Naive thymus-derived CD4-positive, alpha-beta T cell (primary cell): ENCODE data around the gene PINLYP. TPM values are rescaled to one million over a fixed set of nuclear protein-coding genes. Genes with fewer than 3 reads are reported as not detected.
A peak's percentile ranks its signal among the peaks of the same experiment; 100 is the strongest.

ENCODE experiments used
- ATAC-seq: fragments of 150-1000 bp; cut with Tn5 transposase; 2 replicates; pipeline ENCODE4 v1.10.0; 2021; ENCODE audit warnings: mild to moderate bottlenecking, moderate library complexity
- CTCF ChIA-PET: fragments of 350-600 bp; sonication (Branson Sonifier 250); formaldehyde crosslinking; loops from one replicate; lab custom pipeline; 2021; ENCODE audit warnings: antibody characterized with exemption; lab: Charles Lee
- POLR2A ChIA-PET: fragments of 350-600 bp; sonication (Branson Sonifier 250); formaldehyde crosslinking; loops from one replicate; lab custom pipeline; 2021; ENCODE audit warnings: antibody characterized with exemption, inconsistent platforms; lab: Charles Lee
- DNase-seq, 9 donors: peaks; one replicate each; pipeline versions ENCODE4 v3.0.0 to v3.0.0-alpha.2; 2020 to 2022; ENCODE audit warnings: mixed read lengths in 1 of 9
- H3K27ac ChIP-seq: one replicate; pipeline ENCODE4 v1.7.0; 2013; ENCODE audit warnings: mild to moderate bottlenecking, low read depth, low read length, moderate library complexity
- H3K27me3 ChIP-seq, 2 donors: one replicate each; pipeline ENCODE4 v1.7.0; 2013; ENCODE audit warnings: low read length in 2 of 2, mild to moderate bottlenecking in 2 of 2, moderate library complexity in 2 of 2; ENCODE audit not compliant: control insufficient read depth in 2 of 2, insufficient read depth in 2 of 2
- H3K36me3 ChIP-seq, 3 experiments: 1 replicate in 2 of 3; 2 replicates in 1 of 3; pipeline ENCODE4 v1.7.0; 2013; ENCODE audit warnings: low read length in 3 of 3, mild to moderate bottlenecking in 3 of 3, moderate library complexity in 1 of 3; ENCODE audit not compliant: insufficient read depth in 3 of 3, control insufficient read depth in 2 of 3
- H3K4me1 ChIP-seq, 2 donors: one replicate each; pipeline ENCODE4 v1.7.0; 2013; ENCODE audit warnings: low read length in 2 of 2, mild to moderate bottlenecking in 2 of 2, moderate library complexity in 1 of 2; ENCODE audit not compliant: control insufficient read depth in 2 of 2, insufficient read depth in 2 of 2
- H3K4me3 ChIP-seq: 2 replicates; pipeline ENCODE4 v1.7.0; 2013; ENCODE audit warnings: mild to moderate bottlenecking, low read length
- H3K9me3 ChIP-seq, 3 experiments: 1 replicate in 2 of 3; 2 replicates in 1 of 3; pipeline ENCODE4 v1.7.0; 2013; ENCODE audit warnings: low read length in 3 of 3; ENCODE audit not compliant: control insufficient read depth in 2 of 3
- H3K27ac Mint-ChIP-seq, 9 donors: one replicate each; pipeline ENCODE4 v1.8.0; 2020 to 2022; ENCODE audit warnings: mixed read lengths in 9 of 9, mild to moderate bottlenecking in 8 of 9, moderate library complexity in 5 of 9, inconsistent platforms in 2 of 9
- H3K27me3 Mint-ChIP-seq, 5 donors: one replicate each; pipeline ENCODE4 v1.8.0; 2021 to 2022; ENCODE audit warnings: mixed read lengths in 5 of 5, mild to moderate bottlenecking in 1 of 5
- H3K36me3 Mint-ChIP-seq, 5 donors: one replicate each; pipeline ENCODE4 v1.8.0; 2020 to 2022; ENCODE audit warnings: mixed read lengths in 5 of 5, mild to moderate bottlenecking in 3 of 5, inconsistent platforms in 1 of 5
- H3K4me1 Mint-ChIP-seq, 7 donors: one replicate each; pipeline ENCODE4 v1.8.0; 2020 to 2022; ENCODE audit warnings: mixed read lengths in 7 of 7, mild to moderate bottlenecking in 3 of 7, inconsistent platforms in 1 of 7
- H3K4me3 Mint-ChIP-seq, 10 donors: one replicate each; pipeline ENCODE4 v1.8.0; 2020 to 2022; ENCODE audit warnings: mild to moderate bottlenecking in 10 of 10, mixed read lengths in 10 of 10, moderate library complexity in 6 of 10, inconsistent platforms in 2 of 10
- H3K9me3 Mint-ChIP-seq, 11 donors: one replicate each; pipeline ENCODE4 v1.8.0; 2020 to 2022; ENCODE audit warnings: mixed read lengths in 11 of 11, mild to moderate bottlenecking in 4 of 11, inconsistent platforms in 1 of 11, moderate library complexity in 1 of 11
- intact Hi-C, 2 donors: fragments of 100-400 bp; cut with micrococcal nuclease; formaldehyde crosslinking; loops; one replicate each; pipeline ENCODE4 v1.15.1; 2023
- polyA plus RNA-seq, 2 donors: library from polyadenylated mRNA; unstranded; fragments of 300-500 nt; fragmentation: Illumina TruSeq; gene quantifications; one replicate each; pipeline ENCODE4 v1.2.3, GENCODE V29; 2021
- total RNA-seq, 6 experiments: library from RNA in 5 of 6; stranded (reverse) in 5 of 6; gene quantifications; 1 replicate in 5 of 6; 2 replicates in 1 of 6; pipeline ENCODE4 v1.2.3 and lab custom pipeline; 2021 to 2026

PINLYP gene
- total and polyA plus RNA-seq, 7 experiments from 2014 or later, result 0.27 to 5.8 (median 0.54) TPM; not detected in 1

DNA sequence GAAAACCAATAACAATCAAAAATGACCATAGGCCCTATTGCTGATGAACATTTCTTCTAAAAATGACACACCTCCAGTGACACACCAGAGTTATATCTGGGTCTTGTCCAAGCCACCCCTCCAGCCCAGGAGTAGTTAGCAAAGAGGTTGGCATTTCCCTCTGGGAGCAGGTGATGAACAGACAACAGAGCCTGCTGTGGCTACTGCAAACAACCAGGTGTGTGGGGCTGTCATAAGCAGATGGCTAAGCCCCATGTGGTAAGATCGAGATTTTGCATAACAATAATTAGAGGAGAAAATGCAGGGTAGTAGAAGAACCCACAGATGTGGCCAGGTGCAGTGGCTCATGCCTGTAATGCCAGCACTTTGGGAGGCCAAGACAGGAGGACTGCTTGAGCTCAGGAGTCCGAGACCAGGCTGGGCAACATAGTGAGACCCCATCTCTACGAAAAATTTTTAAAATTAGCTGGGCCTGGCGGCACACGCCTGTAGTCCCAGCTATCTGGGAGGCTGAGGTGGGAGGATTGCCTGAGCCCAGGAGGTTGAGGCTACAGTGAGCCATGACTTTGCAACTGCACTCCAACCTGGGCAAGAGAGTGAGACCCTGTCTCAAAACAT lies 5.3 kb upstream of the PINLYP start:
- Histone ChIP-seq H3K4me3 (no peak overlapping the region), H3K4me1 (peaks cover 5 to 15% of the 10 kb centered on the region in 2 donors), H3K9me3 (no peaks in the 10 kb centered on the region), H3K27me3 (no peaks in the 10 kb centered on the region), H3K27ac (peak overlapping the region; percentile 13), H3K36me3 (no peaks in the 10 kb centered on the region)
- H3K9me3 Mint-ChIP-seq, result peaks cover 0 to 1% (median 0%) of the 10 kb centered on the region in 11 donors
- H3K4me3 Mint-ChIP-seq, result no peak overlapping the region
- ChIA-PET CTCF (interaction anchor here (1.3 kb wide), 1 partner anchor 14 kb away, joined by 5 read pairs; no protein-coding TSS in a partner anchor), POLR2A (interaction anchor here (1.3 kb wide), 1 partner anchor 38 kb away, joined by 3 read pairs; the partner anchor contains the start of gene ZNF575)
- H3K27ac Mint-ChIP-seq, result peak overlapping the region in 8 of 9 donors; percentile 21 to 89 (median 64)
- intact Hi-C loops, result no loop called here
- ATAC-seq (no peak), DNase-seq (no peak)
- H3K4me1 Mint-ChIP-seq, result peaks cover 19 to 54% (median 42%) of the 10 kb centered on the region in 7 donors
- no peaks in the 10 kb centered on the region for H3K27me3 Mint-ChIP-seq
- peaks cover 0 to 18% (median 1%) of the 10 kb centered on the region in 5 donors for H3K36me3 Mint-ChIP-seq

GRCh38 chr19:43572171-43572588 lies 3.4 kb upstream of the PINLYP start:
- Mint-ChIP-seq H3K4me1 (peaks cover 24 to 62% (median 44%) of the 10 kb centered on the region in 7 donors), H3K9me3 (peaks cover 0 to 1% (median 0%) of the 10 kb centered on the region in 11 donors), H3K27ac (peak overlapping the region in 6 of 9 donors; percentile 29 to 86 (median 74)), H3K36me3 (peaks cover 0 to 15% (median 0%) of the 10 kb centered on the region in 5 donors), H3K27me3 (no peaks in the 10 kb centered on the region), H3K4me3 (peak overlapping the region in 1 of 10 donors; percentile 55)
- Histone ChIP-seq H3K4me3 (no peak overlapping the region), H3K27ac (no peak overlapping the region), H3K4me1 (peaks cover 12 to 18% of the 10 kb centered on the region in 2 donors), H3K36me3 (no peaks in the 10 kb centered on the region), H3K9me3 (no peaks in the 10 kb centered on the region), H3K27me3 (no peaks in the 10 kb centered on the region)
- DNase-seq, result no peak
- intact Hi-C loops, result no loop called here
- CTCF ChIA-PET, result interaction anchor here (0.8 to 2.8 kb wide), 2 partner anchors 18 to 22 kb away, joined by 6 to 11 read pairs; no protein-coding TSS in a partner anchor
- POLR2A ChIA-PET, result interaction anchor here (5.1 kb wide), 1 partner anchor 24 kb away, joined by 51 read pairs; the partner anchor contains the start of genes IRGQ and ZNF576
- ATAC-seq, result no peak

DNA sequence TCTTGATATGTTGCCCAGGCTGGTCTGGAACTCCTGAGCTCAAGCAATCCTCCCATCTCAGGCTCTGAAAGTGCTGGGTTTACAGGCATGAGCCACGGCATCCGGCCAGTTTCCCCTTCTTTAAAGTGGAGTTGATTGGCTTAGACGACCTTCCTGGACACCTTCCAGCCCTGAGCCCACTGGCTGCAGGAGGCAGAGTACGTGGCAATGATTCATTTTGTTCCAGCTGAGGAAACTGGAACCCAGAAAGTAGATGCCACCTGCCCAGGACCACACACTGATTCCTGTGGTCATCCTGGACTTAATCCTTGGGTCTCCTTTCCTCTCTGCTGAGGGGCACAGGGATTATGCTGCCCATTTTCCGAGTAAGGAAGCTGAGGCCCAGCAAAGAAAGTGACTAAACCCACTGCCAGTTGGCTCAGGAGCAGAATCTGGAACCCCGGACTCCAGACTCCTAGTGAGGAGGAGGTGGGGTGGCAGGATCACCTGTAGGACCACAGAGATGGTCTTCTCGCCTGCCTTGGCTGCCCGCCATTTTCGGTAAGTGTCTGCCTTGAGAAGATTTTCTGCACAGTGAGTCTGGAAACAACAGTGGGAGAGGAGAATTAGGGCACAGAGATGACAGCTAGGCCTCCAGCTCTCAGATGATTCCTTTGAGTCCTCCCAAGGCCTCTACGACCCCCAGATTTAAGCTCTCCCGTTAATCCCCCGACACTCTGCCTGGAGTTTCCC lies 1.0 kb upstream of the PINLYP start:
- DNase-seq (no peak), ATAC-seq (no peak)
- H3K27me3 ChIP-seq, result no peaks in the 10 kb centered on the region
- peaks cover 0 to 5% (median 0%) of the 10 kb centered on the region in 5 donors for H3K27me3 Mint-ChIP-seq
- peaks cover 0 to 1% (median 0%) of the 10 kb centered on the region in 11 donors for H3K9me3 Mint-ChIP-seq
- intact Hi-C loops, result loop anchor here (1.0 to 5.0 kb wide), 9 partner anchors 12 to 181 kb away; partner anchors contain the start of genes IRGQ (in 2 of the 2), ZNF428 (in 2 of the 2), ZNF575 (in 2 of the 2) and ZNF576 (in 2 of the 2)
- H3K4me3 Mint-ChIP-seq, result peak overlapping the region; percentile 92 to 98 (median 96)
- H3K36me3 ChIP-seq, result no peaks in the 10 kb centered on the region
- H3K27ac ChIP-seq, result peak overlapping the region; percentile 98
- peaks cover 0 to 15% (median 3%) of the 10 kb centered on the region in 5 donors for H3K36me3 Mint-ChIP-seq
- POLR2A ChIA-PET, result interaction anchor here (0.6 to 5.1 kb wide), 10 partner anchors 9 to 180 kb away, joined by 3 to 51 read pairs (median 4); partner anchors contain the start of genes IRGQ, SMG9, ZNF575 and ZNF576
- H3K4me1 Mint-ChIP-seq, result peaks cover 26 to 63% (median 52%) of the 10 kb centered on the region in 7 donors
- peak overlapping the region; percentile 77 for H3K4me3 ChIP-seq
- peaks cover 12 to 18% of the 10 kb centered on the region in 2 donors for H3K4me1 ChIP-seq
- H3K9me3 ChIP-seq, result no peaks in the 10 kb centered on the region
- H3K27ac Mint-ChIP-seq, result peak overlapping the region; percentile 93 to 99 (median 96)
- CTCF ChIA-PET, result interaction anchor here (0.7 to 3.4 kb wide), 6 partner anchors 10 to 136 kb away, joined by 3 to 36 read pairs (median 3); partner anchors contain the start of genes IRGQ and ZNF576

- ChIA-PET POLR2A (interaction anchor here (1.3 to 5.1 kb wide), 2 partner anchors 20 to 113 kb away, joined by 3 to 51 read pairs; partner anchors contain the start of genes IRGQ and ZNF576), CTCF (interaction anchor here (1.0 to 3.4 kb wide), 3 partner anchors 20 to 21 kb away, joined by 3 to 36 read pairs (median 3); partner anchors contain the start of genes IRGQ and ZNF576)
- Histone ChIP-seq H3K27ac (peak overlapping the region; percentile 81), H3K4me3 (peak overlapping the region; percentile 52), H3K36me3 (no peaks in the 10 kb centered on the region), H3K9me3 (no peaks in the 10 kb centered on the region), H3K4me1 (peaks cover 12 to 14% of the 10 kb centered on the region in 2 donors), H3K27me3 (no peaks in the 10 kb centered on the region)
- Mint-ChIP-seq H3K9me3 (peaks cover 0 to 1% (median 0%) of the 10 kb centered on the region in 11 donors), H3K27me3 (peaks cover 0 to 5% (median 0%) of the 10 kb centered on the region in 5 donors), H3K27ac (peak overlapping the region; percentile 72 to 98 (median 93)), H3K4me1 (peaks cover 22 to 56% (median 45%) of the 10 kb centered on the region in 7 donors), H3K4me3 (peak overlapping the region; percentile 70 to 98 (median 93)), H3K36me3 (peaks cover 0 to 8% (median 3%) of the 10 kb centered on the region in 5 donors)
- intact Hi-C loops, result loop anchor here (1.0 to 5.0 kb wide), 9 partner anchors 14 to 179 kb away; partner anchors contain the start of genes IRGQ (in 2 of the 2), ZNF428 (in 2 of the 2), ZNF575 (in 2 of the 2) and ZNF576 (in 2 of the 2)
- no peak for ATAC-seq
- peak in 1 of 9 donors; percentile 16 for DNase-seq
Measured at GRCh38 chr19:43575955-43576878, 616 bp downstream of the PINLYP start.

DNA sequence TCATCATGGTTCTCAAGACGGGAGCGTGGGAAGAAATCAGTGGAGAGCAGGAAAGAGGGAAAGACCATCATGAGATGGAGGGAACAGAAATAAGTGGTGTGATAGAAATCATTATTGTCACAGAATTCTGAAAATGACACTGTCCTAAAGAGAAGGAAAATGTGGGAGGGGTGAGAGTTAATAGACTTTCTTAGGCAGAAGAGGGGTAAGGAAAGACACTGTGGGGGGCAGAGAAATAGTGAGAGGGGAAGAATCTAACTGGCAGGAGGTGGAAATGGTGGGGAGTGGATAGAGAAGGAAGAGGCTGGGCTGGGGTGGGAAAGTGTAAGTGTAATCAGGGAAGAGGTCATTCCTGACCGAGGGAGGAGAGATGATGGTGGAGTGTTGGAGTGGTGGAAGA lies 3.2 kb downstream of the PINLYP start:
- H3K4me1 Mint-ChIP-seq, result peaks cover 12 to 51% (median 32%) of the 10 kb centered on the region in 7 donors

More for the DNA sequence above, 3.2 kb downstream of the PINLYP start:
- H3K36me3 Mint-ChIP-seq, result peaks cover 0 to 5% (median 0%) of the 10 kb centered on the region in 5 donors
- no peak overlapping the region for H3K4me3 ChIP-seq
- peak overlapping the region in 9 of 10 donors; percentile 6 to 86 (median 48) for H3K4me3 Mint-ChIP-seq
- no peak for ATAC-seq
- peaks cover 0 to 5% (median 0%) of the 10 kb centered on the region in 5 donors for H3K27me3 Mint-ChIP-seq
- H3K27ac ChIP-seq, result no peak overlapping the region
- H3K9me3 Mint-ChIP-seq, result peaks cover 0 to 1% (median 0%) of the 10 kb centered on the region in 11 donors
- intact Hi-C loops, result loop anchor here in 1 of 2 donors (5.0 kb wide), 1 partner anchor 116 kb away; no protein-coding TSS in a partner anchor
- ChIA-PET CTCF (no interaction called here), POLR2A (interaction anchor here (0.9 kb wide), 1 partner anchor 17 kb away, joined by 3 read pairs; the partner anchor contains the start of gene IRGQ)
- peak overlapping the region in 6 of 9 donors; percentile 32 to 73 (median 54) for H3K27ac Mint-ChIP-seq
- no peaks in the 10 kb centered on the region for H3K27me3 ChIP-seq
- H3K4me1 ChIP-seq, result peaks cover 12 to 18% of the 10 kb centered on the region in 2 donors
- DNase-seq, result no peak
- no peaks in the 10 kb centered on the region for H3K36me3 ChIP-seq
- no peaks in the 10 kb centered on the region for H3K9me3 ChIP-seq
